ENCODE results near the gene PTPRT.

The PTPRT gene

DNA sequence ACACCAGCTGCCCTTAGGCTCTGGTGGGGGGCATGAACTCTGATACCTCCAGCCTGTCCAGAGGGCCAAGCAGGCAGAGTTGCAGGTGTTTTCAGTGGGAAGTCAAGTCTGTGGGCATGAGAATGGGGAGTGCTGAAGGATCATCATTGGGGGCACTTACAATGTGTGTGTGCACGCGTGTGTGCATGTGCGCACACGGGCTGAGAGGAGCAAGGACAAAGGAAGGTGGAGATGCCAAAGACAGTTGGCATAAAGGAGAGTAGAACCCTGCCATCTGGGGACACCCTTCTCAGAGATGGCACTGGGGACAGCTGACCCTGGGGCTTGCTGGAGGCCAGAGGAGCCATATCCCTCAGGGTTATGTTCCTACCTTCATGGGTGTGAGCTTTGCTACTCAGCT lies 1163.1 kb downstream of the PTPRT start:
- no peak overlapping the region for H3K27ac ChIP-seq
- TF ChIP-seq, protein P1, sequence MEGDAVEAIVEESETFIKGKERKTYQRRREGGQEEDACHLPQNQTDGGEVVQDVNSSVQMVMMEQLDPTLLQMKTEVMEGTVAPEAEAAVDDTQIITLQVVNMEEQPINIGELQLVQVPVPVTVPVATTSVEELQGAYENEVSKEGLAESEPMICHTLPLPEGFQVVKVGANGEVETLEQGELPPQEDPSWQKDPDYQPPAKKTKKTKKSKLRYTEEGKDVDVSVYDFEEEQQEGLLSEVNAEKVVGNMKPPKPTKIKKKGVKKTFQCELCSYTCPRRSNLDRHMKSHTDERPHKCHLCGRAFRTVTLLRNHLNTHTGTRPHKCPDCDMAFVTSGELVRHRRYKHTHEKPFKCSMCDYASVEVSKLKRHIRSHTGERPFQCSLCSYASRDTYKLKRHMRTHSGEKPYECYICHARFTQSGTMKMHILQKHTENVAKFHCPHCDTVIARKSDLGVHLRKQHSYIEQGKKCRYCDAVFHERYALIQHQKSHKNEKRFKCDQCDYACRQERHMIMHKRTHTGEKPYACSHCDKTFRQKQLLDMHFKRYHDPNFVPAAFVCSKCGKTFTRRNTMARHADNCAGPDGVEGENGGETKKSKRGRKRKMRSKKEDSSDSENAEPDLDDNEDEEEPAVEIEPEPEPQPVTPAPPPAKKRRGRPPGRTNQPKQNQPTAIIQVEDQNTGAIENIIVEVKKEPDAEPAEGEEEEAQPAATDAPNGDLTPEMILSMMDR (IDR thresholded peaks at IDR 0.05), result no peak
- no peaks in the 10 kb centered on the region for H3K36me3 ChIP-seq
- H3K4me3 ChIP-seq (ENCODE audit: low read depth in 1 of 2, low read length in 1 of 2), result no peak overlapping the region
- H3K9me3 ChIP-seq, result no peaks in the 10 kb centered on the region
- no peaks in the 10 kb centered on the region for H3K4me1 ChIP-seq (ENCODE audit: control insufficient read depth in 1 of 2, insufficient read depth in 1 of 2, low read depth in 1 of 2, low read length in 1 of 2)
- no peaks in the 10 kb centered on the region for H3K27me3 ChIP-seq

DNA sequence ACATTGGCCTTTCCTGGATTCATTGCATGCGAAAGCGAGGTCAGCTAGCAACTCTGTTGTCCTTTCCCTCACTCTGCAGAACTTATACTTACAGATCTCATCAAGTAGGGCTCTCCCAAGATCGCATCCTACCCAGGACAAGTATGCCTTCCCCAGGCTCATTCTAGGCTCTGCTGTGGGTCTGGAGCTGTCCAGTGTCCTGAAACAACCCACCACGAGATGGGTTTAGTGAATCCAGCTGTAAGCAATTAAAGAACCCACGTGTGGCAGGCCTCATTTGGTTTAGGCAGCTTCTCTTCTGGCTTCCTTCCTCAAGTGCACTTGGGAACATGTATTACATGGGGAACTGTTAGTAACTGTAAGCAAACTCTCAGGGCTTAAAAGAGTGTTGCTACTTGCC lies 1165.1 kb downstream of the PTPRT start:
- no peaks in the 10 kb centered on the region for H3K9me3 ChIP-seq
- H3K36me3 ChIP-seq, result no peaks in the 10 kb centered on the region
- no peaks in the 10 kb centered on the region for H3K27me3 ChIP-seq
- H3K4me1 ChIP-seq (ENCODE audit: control insufficient read depth in 1 of 2, insufficient read depth in 1 of 2, low read depth in 1 of 2, low read length in 1 of 2), result no peaks in the 10 kb centered on the region
- TF ChIP-seq, protein P1 (IDR thresholded peaks at IDR 0.05), result no peak
- no peak overlapping the region for H3K4me3 ChIP-seq (ENCODE audit: low read depth in 1 of 2, low read length in 1 of 2)
- H3K27ac ChIP-seq, result no peak overlapping the region

Measured in neutrophil (primary cell).